Esophagus squamous epithelium (tissue), 4 donors: ENCODE results near the gene LAMA5.

ENCODE experiments used
- CTCF ChIP-seq, 6 experiments: fragments of 450-650 bp in 4 of 6; fragments of 200-600 bp in 2 of 6; sonication (generic) in 2 of 6; IDR thresholded peaks; one replicate each; pipeline ENCODE4 v1.5.1; 2016 to 2019; ENCODE audit warnings: antibody characterized with exemption in 6 of 6, mild to moderate bottlenecking in 4 of 6, moderate library complexity in 4 of 6
- POLR2A ChIP-seq, 4 donors: fragments of 450-650 bp; IDR thresholded peaks; one replicate each; pipeline ENCODE4 v1.6.1; 2017; ENCODE audit warnings: antibody characterized with exemption in 4 of 4, mild to moderate bottlenecking in 4 of 4, moderate library complexity in 3 of 4

GRCh38 chr20:62287759-62288534 is 79.2 kb downstream of the LAMA5 start:
- TF ChIP-seq POLR2A (IDR thresholded peaks at IDR 0.05) (no peak), CTCF (IDR thresholded peaks at IDR 0.05) (no peak)
